ENCODE results near the gene GSG1L.
"Not testable (repeated sequence)": the region's sequence is repeated elsewhere in the genome, so short reads cannot be mapped to it uniquely, and the experiment has no call there.

GSG1L gene

DNA sequence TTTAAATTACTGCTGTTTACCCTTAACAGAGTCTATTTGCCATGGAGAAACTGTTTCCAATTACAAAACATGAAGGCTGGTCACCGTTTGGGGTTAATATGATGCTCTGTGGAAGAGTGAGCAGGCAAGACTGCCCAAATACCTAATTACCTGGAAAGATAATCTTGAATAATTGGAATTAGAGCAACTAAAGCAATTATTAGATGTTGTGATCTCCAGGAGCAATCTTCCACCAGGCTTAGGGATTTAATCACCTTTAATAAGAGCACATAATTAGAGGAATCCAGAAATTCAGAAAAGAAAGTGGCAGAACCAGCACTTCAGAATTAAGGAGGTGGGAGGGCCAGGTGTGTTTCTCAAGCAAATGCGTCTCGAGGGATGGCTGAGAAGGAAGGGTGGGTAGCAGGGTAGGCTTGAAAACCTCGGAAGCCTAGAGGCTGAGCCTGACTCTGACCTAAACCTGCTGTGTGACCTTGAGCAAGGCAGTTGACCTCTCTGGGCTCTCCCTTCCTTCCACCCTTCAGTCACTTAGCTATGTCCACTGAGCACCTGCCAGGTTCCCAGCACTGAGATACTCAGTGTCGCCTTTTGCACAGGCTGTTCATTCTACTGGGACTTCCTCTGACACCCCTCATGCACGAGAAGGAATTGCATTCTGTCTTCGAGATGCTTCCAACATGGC, 113.2 kb downstream of the GSG1L start:
- DNase-seq (ENCODE audit: low read depth, low spot score): no peak

DNA sequence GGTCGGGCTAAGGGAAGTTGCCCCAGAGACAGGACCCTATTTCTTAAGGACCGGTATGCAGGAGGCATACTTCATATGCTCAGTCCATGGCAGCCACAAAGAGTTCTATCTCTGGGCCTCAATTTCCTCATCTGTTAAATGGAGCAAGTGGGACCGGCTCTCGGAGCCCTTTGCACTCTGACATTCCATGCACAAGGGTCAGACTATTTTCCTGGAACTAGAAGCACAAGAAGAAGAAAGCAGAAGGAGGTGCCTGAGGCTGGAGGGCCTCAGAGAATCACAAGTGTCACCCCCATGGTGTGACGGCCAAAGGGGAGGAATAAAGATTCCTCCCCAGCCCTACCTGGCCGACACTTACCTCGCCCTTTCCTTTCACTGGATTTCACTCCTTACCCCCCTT, 115.8 kb downstream of the GSG1L start:
- DNase-seq (ENCODE audit: low read depth, low spot score): no peak

DNA sequence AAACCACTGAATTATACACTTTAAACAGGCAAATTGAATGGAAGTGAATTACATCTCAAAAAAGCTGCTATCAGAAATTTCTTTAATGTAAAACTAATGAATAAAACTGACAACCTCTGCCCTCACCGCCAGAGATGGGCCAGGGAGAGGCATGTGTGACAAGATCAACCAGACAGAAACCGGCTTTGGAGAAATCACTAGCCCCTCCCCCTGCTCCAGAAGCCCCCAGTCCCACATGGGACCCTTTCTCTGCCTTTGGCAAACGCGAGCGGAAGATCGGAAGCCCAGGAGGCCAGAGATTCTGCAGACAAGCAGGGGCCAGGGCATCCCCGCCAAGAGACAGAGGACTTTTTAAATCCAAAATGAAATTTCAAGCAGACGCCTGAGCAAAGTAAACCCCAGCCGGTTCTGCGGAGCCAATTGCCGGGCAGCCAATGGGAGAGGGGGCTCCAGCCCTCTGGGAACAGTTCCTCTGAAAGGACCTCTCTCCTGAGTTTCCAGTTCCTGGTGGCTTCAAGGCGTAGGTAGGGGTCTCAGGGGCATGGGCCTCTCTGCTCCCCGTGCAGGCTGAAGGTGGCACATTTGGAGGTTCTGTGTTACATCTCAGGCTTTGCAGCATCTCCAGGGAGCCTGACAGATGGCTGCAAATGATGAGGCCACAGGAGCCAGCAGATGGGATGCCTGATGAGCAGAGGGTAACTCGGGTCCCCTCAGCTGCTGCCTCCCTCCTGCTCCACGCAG, 118.1 kb downstream of the GSG1L start:
- DNase-seq (ENCODE audit: low read depth, low spot score): no peak

DNA sequence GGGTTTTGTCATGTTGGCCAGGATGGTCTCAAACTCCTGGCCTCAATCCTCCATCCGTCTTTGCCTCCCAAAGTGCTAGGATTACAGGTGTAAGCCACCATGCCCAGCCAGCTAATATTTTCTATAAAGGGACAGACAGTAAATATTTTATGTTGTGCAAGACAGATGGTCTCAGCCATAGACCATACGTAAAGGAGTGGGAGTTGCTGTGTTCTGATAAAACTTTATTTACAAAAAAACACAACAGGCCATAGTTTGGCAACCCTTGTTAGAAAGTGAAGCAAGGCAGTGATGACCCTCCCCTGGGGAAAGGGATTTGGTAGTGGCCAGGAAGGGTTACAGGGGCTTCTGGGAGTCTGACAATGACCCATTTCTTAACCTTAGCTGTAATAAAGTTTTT, 119.7 kb downstream of the GSG1L start:
- no peak for DNase-seq (ENCODE audit: low read depth, low spot score)

DNA sequence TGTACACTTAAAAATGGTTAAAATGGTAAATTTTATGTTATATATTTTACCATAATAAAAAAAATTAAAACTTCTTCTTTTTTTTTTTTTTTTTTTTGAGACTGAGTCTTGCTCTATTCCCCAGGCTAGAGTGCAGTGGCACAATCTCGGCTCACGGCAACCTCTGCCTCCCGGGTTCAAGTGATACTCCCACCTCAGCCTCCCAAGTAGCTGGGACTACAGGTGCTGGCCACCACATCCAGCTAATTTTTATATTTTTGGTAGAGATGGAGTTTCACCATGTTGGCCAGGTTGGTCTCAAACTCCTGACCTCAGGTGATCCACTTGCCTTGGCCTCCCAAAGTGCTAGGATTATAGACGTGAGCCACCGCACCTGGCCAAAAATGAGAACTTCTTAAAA, 121.4 kb downstream of the GSG1L start:
- DNase-seq (ENCODE audit: low read depth, low spot score): not testable (repeated sequence)

DNA sequence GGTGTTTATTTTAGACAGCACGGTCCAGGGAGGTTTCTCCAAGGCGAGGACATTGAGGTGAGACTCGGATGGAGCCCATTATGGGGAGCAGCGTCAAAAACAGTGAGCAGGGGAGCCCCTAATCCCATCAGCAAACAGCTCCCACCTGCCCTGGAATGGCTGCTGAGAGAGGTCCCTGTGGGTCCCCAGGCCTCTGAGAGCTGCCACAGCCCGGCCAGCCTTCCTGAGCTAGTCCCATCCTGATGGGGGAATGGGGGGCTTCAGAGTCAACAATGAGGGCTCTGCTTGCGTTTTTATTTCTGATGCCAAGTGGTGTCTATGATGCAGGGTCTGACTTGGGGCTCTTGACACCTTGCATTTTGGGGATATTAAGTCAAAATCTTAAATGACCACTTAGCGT, 128.4 kb downstream of the GSG1L start:
- no peak for DNase-seq (ENCODE audit: low read depth, low spot score)

DNA sequence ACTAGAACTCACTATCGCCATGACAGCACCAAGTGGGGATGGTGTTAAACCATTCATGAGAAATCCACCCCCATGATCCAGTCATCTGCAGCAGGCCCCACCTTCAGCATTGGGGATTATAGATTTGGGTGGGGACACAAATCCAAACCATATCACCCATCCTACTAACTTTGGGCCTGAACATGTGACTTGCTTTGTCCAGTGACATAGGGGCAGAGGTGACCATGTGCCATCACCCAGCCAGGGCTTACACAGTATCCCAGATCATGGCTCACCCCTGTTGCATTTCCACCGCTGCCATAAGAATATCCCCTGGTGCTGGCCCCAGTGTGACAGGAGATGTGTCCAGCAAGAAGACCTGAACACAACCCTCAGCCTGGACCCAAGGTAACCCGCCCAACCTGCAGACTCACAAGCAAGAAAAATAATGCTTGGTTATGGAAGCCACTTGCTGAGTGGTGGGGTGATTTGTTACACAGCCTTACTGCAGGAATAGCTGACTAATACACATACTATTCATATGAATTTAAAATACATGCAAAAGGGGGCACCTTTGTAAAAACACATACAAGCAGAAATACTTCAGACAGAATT, 130.9 kb downstream of the GSG1L start:
- no peak for DNase-seq (ENCODE audit: low read depth, low spot score)

DNA sequence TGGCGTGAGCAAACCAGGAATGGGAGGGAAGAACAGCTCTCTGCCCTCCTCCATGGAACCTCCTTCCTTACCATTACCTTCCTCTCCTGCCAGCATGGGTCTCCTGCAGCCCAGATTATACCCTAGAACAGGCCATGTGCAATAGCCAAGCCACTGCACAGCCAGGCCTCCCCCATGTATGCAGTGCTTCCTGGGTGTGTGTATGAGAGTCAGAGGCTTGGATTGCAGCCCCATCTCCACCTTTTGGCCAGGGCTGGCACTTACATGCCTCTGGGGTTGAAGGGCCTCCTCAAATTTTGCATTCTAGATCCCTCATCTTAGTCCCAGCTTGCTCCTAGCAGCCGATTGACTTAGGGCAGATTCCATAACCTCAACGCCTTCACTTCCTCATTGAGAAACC, 133.7 kb downstream of the GSG1L start:
- DNase-seq (ENCODE audit: low read depth, low spot score): no peak

DNA sequence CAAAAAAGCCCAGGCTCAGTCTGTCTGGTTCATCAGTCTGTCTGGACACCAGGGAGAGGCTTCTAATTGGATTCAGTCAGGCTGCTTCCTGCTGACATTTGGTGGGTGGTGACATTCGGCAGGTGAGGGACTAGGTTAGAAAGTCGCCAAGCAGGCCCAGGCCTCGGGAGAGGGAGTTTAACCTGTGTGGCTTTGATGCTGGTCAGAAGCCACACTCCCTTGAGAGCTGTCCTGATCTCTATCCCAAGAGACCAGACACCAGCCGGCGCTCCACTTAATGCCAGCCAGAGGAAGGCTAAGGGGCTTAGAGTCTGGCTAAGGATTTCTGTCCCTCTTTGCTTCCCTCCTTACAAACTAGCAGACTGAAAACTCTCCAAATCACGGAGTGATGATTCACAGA, 135.0 kb downstream of the GSG1L start:
- DNase-seq (ENCODE audit: low read depth, low spot score): no peak

DNA sequence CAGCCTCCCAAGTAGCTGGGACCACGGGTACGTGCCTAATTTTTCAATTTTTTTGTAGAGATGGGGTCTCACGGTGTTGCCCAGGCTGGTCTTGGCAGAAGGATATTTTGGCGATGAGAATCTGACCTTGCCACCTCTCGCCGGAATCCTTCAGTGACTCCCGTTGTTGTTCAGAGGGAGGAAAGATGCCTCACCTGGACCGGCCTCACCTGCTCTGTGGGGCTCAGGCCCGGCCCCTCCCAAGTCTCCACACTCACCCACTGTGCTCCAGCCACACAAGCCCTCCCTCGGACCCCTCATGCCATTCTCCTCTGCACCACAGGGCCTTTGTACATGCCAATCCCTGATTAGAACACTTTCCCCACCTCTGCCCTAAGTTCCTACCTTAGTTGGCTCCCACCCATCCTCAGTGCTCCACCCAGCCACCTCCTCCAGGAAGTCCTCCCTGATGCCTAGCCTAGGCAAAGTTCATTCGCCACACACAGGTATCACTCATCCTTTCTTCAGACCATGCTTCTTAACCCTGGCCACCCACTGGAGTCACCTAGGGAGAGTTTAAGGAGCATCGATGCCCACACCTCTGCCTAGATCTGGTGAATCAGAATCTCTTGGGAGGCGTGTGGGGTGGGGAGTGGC, 136.1 kb downstream of the GSG1L start:
- DNase-seq (ENCODE audit: low read depth, low spot score): no peak

DNA sequence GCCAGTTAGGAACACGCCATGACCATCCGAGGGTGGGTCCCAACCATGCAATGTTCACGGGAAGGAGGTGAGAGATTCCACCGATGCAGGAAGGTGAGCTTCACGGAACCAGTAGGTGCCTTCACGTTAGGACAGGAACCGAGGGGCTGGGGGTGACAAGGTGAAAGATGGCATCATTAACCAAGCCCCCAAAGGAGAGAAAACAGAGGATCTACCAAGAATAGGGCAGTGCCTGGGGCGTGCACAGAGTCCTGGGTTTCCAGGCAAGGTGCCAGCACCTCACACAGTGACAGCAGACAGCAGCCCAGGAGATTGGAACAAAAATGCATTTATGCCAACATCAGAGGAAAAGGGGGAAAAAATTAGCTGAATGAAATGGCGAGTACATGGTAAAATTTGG, 137.9 kb downstream of the GSG1L start:
- DNase-seq (ENCODE audit: low read depth, low spot score): no peak

DNA sequence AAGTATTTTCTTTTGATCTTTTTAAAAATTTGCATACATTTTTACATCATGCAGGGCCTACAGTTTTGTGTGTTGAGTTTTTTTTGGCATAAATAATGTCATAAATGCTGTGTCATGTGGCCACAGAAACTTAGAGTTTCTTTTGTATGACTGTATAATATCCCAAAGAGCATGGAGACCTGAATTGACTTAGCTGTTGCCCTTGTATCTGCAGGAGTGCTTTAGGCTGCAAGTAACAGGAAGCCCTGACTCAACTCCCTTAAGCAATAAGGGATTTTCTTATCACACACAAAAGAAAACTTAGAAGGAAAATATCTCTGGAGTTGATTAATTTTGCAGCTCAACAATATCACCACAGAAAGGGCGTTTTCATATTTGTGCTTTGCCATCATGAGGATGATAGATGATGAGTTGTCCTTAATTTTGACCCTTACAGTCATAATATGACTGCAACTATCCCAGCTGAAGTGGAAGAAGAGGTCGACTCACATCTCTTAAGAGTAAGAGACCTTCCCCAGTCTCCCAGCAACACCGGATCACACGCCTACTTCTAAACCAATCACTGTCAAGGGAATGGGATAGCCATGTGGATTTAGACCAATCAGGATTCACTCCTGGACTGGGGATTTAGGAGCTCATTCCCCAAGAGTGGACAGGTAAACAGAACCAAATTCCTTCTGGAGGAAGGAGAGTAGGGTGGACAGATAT, 138.9 kb downstream of the GSG1L start:
- DNase-seq (ENCODE audit: low read depth, low spot score): no peak

DNA sequence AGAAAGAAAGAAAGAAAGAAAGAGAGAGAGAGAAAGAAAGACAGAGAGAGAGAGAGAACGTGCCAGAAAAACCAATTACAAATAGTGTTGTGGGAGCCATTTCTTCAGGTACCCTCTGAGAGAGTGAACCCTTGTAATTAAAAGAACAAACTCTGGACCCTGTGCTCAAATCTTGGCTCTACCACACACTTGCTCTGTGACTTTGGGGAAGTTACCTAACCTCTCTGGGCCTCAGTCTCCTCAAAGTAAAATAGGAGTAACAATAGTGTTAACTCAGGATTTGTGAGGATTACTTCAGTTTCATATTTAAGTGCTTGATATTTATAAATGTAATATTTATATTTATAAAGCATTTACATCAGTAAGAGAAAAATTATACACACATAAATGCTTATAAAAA, 139.8 kb downstream of the GSG1L start:
- DNase-seq (ENCODE audit: low read depth, low spot score): no peak

DNA sequence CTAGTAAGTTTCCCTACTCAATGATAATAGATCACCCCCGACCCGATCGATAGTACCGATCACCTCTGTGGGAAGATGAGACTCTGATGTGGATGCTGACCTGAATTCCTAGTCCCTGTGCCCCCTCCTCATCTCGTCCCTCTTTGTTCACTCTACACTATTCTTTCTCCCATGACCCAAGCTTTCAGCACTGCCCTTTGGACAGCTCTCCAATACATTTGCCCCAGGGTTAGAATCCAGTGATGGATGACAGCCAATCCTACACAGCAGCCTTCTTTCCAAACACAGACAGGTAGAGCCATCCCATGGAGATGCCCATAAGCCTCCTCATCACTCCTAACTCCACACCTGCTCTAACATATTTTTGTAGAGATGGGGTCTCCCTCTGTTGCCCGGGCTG, 141.1 kb downstream of the GSG1L start:
- DNase-seq (ENCODE audit: low read depth, low spot score): no peak

DNA sequence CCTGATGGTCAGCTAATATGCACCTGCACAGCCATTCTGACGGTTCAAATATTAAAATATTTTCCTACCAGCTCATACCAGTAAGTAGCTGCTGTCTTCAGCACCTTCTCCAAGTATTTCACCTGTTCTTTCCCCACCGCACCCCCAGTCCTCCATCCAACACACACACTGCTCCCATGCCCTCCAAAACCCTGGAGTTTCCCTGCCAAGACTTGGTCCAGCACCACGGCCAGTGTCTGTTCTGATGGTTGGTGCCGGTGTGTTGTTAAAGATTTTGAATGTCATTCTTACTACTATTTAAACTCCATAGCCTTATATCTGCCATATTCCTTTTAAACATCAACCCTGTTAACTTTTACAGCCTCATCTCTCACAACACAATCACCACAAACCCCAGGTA, 142.4 kb downstream of the GSG1L start:
- no peak for DNase-seq (ENCODE audit: low read depth, low spot score)

DNA sequence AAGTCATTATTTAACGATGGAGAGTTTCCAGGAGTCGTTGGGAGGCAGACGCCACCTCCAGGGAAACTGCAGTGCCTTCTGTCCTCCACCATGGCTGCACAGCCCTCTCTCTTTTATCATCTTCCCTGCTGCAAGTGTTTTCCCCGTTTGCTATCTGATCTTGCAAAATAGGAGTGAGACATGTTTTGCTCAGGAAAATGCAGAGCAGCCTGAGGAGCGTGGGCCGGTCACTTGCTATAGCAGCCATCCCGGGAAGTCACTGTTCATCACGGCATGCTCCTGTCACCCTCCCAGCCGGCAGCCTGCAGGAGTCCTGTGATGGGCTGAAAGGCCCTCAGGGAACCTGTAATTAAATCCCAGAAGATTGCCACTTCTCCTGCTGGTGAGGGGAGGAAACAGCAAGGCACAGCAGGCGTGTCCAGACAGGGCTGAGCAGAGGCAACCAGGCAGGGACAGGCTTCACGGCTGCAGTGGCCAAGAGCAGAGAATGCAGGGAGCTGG, 143.1 kb downstream of the GSG1L start:
- DNase-seq (ENCODE audit: low read depth, low spot score): no peak

DNA sequence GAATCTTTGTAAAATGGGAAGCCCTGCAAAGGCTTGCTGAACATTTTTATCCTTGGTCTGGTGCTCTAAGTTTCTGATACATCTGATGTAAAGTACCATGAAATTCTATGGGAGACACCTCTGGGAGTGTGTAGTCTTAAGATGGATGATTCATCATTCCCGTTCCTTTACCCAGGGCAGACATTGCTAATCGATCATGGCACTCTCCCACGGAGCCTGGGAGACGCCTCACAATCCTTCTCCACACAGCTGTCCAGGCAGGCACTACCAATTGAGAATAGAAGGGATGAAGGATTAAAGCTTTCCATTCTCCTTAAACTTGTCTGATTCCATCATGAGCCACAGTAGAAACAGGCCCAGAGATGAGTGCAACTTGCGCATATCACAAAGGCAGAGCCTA, 144.8 kb downstream of the GSG1L start:
- no peak for DNase-seq (ENCODE audit: low read depth, low spot score)

DNA sequence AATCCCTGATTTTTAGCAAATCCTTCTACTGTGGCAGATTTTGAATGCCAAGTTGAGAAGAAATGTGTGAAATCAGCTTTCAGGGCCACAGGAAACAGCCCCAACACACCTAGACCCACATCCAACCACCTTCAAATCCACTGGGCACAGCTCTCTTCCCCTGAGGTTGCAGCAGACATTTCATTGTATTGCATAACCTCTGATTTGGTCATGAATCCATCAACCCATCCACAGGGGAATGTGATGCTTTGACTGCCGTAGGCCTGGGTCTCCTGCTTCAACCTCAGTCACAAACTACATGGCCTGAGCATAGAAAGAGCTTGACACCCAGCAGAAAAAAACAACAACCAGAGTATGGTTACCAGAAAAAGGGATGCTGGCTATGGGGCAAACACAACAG, 145.6 kb downstream of the GSG1L start:
- no peak for DNase-seq (ENCODE audit: low read depth, low spot score)

DNA sequence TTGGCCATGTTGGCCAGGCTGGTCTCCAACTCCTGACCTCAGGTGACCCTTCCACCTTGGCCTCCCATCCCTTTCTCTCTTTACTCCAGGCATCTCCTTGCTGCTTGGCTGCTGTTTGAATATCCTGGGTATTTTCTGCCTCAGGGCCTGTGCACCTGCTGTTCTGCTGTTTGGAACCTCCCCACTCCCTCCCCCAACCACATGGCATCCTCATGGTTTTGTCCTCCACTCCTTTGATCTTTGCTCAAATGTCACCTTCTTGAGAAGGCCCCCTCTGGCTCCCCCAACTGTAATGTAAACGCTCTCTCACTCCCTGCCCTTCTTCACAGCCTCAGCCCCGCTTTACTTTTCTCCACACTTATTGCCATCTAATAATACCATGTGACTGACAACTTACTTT, 152.0 kb downstream of the GSG1L start:
- no peak for DNase-seq (ENCODE audit: low read depth, low spot score)

DNA sequence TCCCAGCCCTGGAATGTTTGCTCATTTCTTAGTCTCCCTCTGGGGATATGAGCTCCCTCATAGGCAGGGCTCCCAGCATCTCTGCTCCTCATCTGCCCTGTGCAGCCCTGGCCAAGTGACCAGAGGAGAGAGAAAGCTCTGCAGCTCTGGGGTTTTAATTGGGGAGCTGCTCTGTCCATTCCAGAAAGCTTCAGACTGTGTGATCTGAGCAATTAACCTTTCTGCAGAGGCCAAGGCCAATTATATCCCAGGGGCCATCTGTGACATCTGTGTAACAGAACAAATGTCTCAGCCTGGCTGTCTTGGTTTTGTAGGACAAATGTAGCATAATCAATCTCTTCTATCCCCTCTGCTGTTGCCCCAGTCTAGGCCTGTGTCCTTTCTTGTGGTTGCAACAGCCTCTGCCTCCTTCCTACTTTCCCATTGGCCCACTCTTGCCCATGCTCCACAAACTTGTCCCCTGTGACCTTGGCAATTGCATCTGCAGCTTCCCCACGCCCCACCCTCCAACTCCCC, 156.0 kb downstream of the GSG1L start:
- DNase-seq (ENCODE audit: low read depth, low spot score): no peak

DNA sequence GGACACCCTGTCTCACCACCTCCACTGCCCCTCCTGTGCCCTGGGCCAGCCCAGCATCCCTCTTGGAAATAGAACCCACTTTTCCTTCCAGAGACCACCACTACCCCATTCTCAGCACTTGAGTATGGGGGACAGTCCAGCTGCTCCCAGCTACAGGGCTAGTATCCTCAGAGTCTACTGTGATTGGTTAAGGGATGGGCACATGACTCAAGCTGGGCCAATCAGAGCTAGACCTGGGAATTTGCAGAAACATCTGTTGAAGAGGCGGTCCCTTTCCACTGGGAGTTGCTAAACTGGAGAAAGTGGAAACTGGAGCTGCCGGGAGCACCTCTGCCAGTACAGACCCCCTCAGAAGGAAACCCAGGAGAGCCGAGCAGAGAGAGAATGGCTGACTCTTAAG, 156.6 kb downstream of the GSG1L start:
- DNase-seq (ENCODE audit: low read depth, low spot score): no peak
